ENCODE data around the gene DLGAP5. TPM values are rescaled to one million over a fixed set of nuclear protein-coding genes. Genes with fewer than 3 reads are reported as not detected.

The DLGAP5 gene
- polyA plus RNA-seq, 4 donors, result 27.2 to 33.3 (median 29.4) TPM

DNA sequence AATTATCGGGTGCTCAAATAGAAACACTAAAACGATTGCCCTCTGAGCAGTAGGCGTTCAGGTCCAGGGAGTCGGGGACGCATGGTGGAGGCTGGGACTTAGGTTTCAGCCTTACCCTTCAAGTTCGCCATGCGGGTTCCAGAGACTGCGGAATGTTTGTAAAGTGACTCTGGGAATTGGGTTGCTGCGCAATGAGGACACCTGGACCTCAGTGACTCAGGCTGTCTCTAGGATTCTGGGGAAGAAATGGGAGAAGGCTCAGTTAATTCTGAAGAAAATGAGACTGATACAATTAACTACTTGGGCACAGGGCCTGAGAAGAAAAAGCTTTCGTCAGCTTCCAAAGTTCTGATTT, 61.2 kb downstream of the DLGAP5 start:
- DNase-seq (ENCODE audit: low read depth in 4 of 4, low spot score in 3 of 4), result no peak

DNA sequence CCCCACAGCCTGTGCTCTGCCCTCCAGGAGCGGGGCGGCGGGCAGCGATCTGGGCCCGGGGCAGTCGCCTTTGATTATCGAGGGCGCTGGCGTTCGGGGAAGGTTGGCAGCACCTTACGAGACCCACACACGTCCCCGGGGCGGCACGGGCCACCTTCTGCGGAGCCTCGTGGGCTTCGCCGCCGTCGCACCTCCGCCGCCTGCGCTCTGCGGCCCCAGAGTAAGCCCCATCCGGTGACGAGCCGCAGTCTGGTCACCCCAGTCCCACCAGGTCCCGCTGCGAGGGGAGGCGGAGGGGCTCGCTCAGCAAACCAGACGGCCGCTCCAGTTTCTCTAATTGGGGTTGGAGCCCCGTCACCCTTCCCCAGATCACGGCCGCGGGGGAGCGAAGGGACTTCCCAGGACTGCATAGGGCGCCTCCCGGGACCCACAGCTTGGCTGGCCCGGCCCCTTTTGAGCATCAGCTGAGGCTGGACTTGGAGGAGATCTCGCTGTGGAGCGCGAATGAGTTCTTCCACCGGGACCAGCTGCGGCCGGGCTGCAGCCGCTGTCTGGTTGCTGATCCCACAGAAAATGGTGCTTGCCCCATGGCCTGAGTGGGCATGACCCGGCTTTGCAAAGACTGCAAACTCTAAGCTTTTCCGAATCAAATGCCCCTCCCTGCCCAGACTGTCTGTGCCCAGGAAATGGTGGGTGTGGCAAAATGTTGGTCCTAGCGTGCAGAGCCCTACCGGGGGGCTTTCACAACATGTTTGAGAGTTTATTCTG, 61.8 kb downstream of the DLGAP5 start:
- DNase-seq (ENCODE audit: low read depth in 4 of 4, low spot score in 3 of 4), result no peak

DNA sequence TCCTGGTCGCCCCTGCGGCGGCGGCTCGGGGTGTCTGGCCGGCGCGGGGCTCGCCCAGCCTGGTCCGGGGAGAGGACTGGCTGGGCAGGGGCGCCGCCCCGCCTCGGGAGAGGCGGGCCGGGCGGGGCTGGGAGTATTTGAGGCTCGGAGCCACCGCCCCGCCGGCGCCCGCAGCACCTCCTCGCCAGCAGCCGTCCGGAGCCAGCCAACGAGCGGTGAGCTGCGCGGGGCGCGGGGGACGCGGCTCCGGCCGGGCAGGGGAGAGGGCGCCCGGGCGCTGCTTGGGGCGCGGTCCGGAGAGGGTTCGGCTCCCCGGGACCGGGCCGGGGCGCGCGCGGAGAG, 62.3 kb downstream of the DLGAP5 start, which contains the start of gene LGALS3:
TSS of gene LGALS3 (plus strand) at position 167 of the 342 bp plus-strand sequence. CDS start 8,122 bp downstream, outside the sequence.
- no peak for DNase-seq (ENCODE audit: low read depth in 4 of 4, low spot score in 3 of 4)

DNA sequence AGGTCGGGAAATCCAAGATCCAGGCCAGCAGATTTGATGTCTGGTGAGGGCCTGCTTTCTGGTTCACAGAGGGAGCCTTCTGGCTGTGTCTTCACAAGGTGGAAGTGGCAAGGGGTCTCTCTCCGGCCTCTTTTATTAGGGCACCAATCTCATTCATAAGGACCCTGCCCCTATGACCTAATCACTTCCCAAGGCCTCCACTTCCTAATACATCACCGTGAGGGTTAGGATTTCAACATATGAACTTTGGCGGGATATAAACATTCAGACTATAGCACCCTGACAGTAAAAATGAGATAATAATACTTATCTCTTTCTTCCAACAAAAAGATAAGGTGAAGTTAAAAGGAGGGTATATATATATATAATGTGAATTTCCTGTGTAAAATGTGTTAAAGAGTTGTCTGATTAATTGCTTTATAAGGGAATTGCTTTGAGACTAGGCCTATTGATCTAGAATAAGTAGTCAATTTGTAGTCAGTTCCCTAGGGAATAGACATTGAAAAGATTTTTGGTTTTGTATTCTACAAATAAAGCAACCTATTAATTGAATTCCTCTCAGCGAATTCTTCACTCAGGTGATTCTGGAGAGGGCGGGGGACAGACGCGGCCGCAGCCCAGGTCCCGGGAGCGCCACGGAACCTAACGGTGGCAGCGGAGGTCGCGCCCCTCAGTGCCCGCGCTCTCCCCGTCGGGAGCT, 62.8 kb downstream of the DLGAP5 start:
- no peak for DNase-seq (ENCODE audit: low read depth in 4 of 4, low spot score in 3 of 4)

DNA sequence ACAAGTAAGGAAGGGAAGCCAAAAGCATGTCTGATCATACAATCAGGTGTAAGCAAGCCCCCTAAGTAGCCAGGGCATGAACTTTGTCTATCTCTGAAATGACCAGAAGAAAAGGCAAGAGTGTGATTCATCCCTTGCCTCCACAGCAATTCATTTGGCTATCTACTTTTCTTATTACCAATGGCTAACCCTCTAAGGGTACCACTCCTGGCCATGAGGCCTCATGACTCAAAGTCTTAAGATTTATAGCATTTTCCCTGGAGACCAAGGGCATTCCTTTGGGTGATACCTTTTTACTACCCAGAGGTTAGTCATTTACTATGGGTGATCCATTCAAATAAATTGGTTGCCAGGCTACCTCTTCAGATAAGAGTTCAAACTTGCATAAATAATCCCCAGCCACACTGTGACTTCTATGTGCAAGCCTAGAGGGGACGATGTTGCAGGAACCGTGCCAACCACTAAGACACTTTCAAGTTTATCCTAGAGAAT, 63.9 kb downstream of the DLGAP5 start:
- no peak for DNase-seq (ENCODE audit: low read depth in 4 of 4, low spot score in 3 of 4)

DNA sequence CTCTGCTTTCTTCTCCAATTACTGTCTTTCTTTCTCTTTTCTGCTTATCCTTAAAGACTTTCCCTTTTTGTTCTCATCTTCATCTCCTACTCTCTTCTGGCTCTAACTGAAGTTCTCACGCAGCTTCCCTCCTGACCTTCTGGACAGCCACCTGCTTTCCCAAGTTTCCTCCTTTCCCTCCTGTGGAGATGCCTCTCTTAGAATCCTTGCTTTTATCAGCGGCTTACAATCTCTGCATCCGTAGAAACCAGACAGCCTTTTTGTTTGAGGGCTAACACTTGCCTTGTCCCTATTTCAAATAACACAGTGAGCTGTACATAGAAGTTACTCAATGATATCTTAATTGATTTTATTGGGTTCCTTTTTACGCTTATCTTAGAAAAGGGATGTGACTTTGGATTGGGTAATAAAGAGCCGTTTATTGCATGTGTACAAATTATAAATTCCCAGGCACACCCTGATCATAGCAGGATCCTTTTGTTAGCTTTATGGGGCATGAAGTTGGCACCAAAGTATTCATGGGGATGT, 64.4 kb downstream of the DLGAP5 start:
- no peak for DNase-seq (ENCODE audit: low read depth in 4 of 4, low spot score in 3 of 4)

DNA sequence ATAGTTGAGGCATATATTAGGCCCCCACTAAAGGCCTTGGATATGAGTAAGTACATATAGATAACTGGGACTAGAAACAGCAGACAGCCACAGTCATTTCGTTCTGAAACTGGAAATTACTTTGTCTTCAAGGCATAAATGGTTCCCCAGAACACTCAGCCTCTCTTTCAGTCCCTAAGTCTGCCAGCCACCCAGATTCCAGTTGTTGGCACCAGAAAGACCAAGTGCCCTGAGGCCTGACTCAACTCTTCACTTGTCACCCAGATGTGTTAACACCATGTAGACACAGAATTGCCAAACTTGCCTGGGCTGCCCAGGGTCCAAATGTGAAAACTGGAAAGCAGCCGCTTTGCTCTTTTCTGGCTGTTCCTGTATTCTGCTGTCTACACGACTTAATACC, 65.4 kb downstream of the DLGAP5 start:
- DNase-seq (ENCODE audit: low read depth in 4 of 4, low spot score in 3 of 4), result no peak

DNA sequence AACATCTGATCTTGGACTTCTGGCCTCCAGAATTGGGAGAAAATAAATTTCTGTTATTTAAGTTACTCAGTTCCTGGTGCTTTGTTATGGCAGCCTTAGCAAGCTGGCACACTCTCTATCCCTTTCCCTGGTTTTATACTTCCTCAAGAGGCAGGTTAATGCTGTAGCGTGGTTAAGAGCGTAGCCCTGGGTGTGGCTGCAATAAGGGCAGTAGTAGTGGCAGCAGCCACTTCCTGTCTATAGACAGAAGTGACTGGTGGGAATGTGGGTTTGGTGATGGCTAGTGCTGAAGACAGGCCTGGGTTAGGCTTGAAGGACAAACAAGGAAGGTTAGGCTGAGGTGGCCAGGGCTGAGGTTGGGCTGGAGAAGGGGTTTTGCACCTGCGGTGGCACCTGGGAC, 66.0 kb downstream of the DLGAP5 start:
- no peak for DNase-seq (ENCODE audit: low read depth in 4 of 4, low spot score in 3 of 4)

DNA sequence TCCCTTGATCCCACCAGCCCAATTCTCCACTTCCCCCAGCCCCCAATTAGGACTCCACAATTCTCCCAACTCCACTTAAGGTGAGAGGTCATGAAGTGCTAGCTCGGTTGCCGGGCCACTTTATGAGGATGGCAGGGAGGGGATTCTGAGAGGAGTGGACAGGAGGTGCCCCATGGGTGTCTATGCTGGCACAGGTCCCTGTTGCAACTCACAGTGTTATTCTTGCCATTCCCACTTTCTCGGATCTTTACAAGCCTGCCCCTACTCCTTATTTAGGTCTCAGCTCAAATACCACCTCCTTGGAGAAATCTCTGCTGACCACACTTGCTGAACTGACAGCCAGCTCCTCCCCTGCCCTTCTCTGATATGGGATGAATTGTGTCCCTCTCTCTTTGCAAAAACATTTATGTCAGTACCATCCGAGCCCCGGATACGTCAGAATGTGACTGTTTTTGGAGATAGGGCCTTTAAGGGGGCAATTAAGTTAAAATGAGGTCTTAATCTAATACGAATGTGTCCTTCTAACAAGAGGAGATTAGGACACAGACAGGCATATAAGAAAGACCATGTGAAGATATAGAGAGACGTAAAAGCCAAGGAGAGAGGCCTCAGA, 66.5 kb downstream of the DLGAP5 start:
- DNase-seq (ENCODE audit: low read depth in 4 of 4, low spot score in 3 of 4), result no peak

DNA sequence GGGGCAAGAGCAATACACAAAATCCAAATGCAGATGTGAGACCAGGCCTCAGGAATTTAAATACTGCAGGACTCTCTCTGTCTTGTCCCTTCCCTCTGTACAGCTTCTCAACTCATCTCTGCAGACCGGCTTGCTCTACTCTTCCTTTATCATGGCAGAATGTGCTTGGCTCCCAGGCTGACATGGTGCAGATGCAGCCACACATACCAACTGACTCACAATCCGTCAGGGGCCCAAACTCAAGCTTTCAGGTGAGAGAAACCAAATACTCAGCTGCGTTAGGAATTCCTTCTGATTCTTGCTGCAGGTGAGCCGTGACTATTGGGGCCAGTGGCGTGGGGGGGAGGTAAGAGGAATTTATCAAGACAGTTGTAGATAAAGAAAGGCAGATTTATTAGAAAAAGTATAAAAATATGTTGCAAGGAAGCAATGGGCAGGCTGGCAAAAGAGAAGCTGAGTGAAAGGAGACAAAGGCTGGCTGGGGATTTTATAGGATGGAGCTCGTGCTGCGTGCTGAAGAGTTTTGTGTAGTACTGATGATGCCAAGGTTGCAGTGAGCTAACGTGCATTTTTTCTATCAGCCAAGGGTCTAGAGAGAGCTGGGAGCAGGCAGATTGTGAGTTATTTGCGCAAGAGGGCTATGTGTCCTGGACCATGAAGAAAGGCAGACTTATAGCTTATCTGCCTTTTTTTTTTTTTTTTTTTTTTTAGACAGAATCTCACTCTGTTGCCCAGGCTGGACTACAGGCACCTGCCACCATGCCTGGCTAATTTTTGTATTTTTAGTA, 67.3 kb downstream of the DLGAP5 start:
- DNase-seq (ENCODE audit: low read depth in 4 of 4, low spot score in 3 of 4), result no peak

DNA sequence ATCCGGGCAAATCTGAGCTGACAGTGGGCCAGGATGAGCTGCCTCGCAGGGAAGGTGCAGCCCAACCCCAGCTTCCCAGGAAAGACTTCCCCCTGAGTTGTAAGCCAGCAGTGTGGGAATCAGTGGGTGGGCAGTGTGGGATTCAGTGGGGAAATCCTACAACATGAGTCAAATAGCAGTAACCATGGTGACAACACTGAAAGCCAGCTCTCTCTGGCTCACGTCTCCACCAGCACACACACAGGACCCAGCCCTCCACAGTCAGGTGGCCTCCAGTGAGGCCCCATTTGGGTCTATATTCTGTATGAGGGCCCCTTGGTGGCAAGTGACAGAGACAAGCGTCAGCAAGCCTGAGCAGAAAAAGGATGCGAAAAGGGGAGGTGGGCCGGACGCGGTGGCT, 68.3 kb downstream of the DLGAP5 start:
- DNase-seq (ENCODE audit: low read depth in 4 of 4, low spot score in 3 of 4), result no peak

DNA sequence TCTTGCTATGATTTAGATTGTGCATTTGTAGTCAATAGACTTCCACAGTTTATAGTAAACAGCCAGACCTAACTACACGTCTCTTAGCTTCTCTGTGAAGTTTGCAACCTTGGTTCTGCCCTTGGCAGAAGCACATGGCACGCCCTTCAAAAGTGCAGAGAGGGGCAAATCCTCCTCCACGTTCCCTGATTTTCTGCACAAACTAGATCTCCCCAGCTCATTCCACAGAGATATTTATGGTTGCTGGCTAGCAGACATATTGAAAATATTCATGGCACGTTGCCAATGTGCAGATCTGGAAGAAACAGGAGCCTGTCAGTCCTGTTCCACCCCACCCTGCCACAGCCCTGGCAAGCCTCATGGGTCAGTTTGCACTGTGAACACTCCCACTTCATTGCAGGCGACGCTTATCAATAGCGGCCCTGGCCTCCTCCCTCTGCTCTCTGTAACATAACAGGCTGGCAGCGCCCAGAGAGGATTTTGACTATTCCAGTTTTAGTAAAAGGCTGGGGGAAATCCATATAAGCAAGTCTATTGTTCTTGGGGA, 68.9 kb downstream of the DLGAP5 start:
- DNase-seq (ENCODE audit: low read depth in 4 of 4, low spot score in 3 of 4), result no peak

DNA sequence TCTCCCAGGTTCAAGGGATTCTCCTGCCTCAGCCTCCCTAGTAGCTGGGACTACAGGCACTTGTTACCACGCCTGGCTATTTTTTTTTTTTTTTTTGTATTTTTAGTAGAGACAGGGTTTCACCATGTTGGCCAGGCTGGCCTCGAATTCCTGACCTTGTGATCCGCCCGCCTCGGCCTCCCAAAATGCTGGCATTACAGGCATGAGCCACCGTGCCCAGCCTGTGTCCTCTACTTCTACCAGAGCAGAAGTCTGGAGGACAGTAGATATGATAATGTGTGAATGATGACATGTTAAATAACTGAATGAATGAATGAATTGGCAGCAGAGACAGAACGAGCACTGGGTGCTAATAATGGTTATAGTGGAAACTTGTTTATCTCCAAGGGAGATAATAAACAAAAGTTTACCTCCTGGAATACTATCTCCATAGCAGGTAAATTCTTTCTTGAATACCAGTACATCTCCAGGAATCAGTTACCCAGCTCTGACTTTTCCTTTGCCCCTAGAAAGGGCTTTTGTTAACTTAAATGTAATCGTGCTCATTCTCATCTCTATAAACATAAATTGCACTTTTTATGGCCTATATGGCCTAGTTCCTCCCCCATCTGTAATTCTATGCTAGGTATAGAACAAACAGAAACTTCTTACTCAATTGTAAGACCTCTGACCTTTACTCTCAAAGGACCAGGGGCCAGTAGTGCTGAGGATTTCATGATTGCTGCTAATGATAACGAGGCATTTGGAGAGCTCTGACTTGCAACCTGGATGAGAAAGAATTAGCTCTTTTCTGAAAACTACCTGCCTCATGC, 69.6 kb downstream of the DLGAP5 start:
- no peak for DNase-seq (ENCODE audit: low read depth in 4 of 4, low spot score in 3 of 4)

DNA sequence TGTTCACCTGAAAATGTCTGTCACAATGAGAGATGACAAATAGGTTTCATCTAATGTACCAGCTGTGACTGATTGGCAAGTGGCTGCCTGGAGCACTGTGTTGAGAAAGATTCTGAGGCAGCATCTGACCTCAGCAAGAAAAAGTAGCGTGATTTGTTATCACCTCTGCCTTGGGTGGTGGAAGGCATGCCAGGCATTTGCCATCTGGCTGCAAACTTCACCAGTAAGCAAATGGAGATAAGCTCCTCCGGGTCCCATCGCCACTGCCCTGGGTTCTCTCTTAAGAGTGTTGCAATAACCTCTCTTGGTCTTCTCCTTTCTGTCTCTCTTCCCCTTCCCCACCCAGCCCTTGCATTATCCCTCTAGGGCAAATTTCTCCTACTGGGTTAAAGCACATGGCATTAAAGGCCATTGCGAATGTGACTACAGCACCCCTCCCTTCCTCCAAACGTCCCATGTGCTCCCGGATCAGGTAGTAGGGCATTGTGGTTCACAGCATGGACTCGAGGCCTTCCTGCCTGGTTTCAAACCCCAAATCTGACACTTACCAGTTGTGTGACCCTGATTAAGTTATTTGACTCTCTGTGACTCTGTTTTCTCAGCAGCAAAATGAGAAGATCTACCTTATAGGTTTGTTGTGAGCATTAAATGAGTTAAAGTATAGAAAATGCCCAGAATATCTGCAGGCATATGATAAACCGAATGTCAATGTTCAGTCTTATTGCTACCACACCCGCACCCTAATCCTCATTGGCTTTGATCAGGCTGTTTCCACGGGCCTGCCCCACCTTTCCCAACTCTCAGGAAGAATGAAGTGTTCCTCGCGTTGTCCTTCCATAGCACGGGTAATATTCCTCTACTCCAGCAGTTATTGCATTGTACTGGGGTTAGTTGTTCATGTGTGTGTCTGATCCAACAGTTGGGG, 70.6 kb downstream of the DLGAP5 start:
- no peak for DNase-seq (ENCODE audit: low read depth in 4 of 4, low spot score in 3 of 4)

DNA sequence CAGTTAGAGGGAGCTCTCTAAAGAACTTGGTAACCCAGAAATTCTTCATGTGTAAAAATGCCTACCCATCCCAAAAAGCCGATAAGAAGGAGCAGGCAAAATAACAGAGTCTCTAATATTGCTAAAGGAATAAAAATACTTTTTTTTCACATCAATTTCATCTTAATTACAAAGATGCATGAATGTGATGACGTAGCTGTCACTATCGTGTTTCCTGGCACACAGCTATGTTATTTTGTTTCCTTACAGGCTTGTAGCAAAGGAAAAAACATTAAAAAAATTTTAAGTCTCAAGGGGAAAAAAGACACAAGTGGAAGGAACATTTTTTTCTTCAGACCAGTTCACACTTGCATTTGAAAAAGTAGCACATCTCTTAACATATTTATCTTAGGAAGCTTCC, 72.6 kb downstream of the DLGAP5 start:
- no peak for DNase-seq (ENCODE audit: low read depth in 4 of 4, low spot score in 3 of 4)

DNA sequence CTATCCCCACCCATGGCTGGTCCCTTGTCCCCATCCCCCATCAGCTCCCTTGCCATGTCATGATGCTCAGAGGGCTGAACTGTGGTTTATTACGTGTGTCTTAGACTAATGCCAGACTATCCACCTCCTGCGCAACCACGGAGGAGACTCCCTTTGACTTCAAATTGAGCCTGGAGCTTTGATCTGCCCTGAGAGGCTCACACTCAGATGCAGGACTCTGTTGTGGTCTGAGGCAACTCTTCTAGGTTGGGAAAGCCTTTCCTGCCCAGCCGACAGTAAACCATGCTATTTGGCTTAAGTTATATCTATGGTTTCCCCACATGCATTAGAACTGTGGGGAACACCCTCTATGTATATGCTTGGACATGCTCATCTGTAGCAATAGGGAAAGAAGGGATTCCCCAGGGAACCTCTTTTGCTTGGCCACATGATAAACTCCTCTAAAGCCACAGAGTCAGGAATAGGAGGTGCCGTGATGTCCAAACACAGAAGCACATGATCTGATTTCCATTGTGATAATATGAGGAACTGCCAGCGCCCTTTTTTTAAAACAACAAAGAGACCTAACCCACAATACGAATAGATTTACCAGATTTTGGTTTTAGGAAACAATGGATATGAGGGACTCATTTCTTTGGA, 73.5 kb downstream of the DLGAP5 start:
- no peak for DNase-seq (ENCODE audit: low read depth in 4 of 4, low spot score in 3 of 4)

DNA sequence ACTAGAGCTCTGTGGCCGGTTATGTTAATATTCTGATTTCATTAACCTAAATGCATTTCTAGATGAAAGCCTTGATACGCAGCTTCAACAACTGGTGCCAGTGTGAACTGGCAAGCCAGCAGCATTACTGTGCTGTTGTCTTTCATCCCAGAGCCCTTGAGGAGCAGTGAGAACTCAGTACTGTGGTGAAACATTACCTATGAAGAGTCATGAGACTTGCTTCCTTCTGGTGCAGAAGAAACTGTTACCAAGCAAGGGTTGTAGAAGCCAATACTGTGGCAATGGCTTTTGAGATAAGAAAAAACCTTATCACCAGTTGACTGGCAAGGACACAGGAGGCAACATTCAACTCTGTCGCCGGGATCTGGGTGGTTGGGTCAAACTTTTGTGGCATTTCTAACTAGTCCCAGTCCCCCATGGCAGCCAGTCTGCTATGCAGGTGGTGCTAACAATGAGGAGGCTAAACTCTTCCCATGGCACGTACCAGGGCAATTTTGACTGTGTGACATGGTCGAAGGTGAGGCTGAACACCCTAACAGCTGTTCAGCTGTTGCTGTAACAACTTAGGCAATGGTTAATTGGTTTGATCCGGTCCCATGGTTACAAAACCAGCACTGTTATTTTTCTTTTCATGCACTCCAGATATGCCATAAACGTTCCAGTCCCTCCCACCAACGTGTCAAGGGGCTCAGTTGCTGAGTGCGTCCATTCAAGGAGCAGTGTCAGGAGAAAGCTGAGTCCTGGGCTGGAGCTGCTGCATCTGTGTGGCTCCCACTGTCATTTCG, 74.9 kb downstream of the DLGAP5 start:
- DNase-seq (ENCODE audit: low read depth in 4 of 4, low spot score in 3 of 4), result no peak

All from right renal pelvis (tissue), 4 donors.